ENCODE results near the gene ERVW-1. TPM values are rescaled to one million over a fixed set of nuclear protein-coding genes. Genes with fewer than 3 reads are reported as not detected.

ERVW-1 gene
- total and polyA plus RNA-seq, 4 experiments from 2014 or later, result 0.12 TPM; not detected in 3

Other genes starting within 250 kb of the ERVW-1 start
- gene KRIT1, start 232.0 kb downstream of the ERVW-1 start, total RNA-seq, result 10 to 100 TPM; 66.0 to 80.7 TPM
- gene KRIT1, start 232.0 kb downstream of the ERVW-1 start, polyA plus RNA-seq, result 10 to 100 TPM in 1 of 2 donors, 1 to 10 TPM in 1; 7.7 to 21.4 TPM
- gene ANKIB1, start 232.0 kb downstream of the ERVW-1 start, total RNA-seq, result 10 to 100 TPM; 77.7 to 78.5 TPM
- 10 to 100 TPM in 1 of 2 donors, 1 to 10 TPM in 1; 3.7 to 10.2 TPM for gene ANKIB1, start 232.0 kb downstream of the ERVW-1 start, polyA plus RNA-seq
- 10 to 100 TPM; 31.9 to 34.8 TPM for gene GATAD1, start 30.5 kb downstream of the ERVW-1 start, total RNA-seq
- gene GATAD1, start 30.5 kb downstream of the ERVW-1 start, polyA plus RNA-seq, result 1 to 10 TPM; 5.1 to 7.8 TPM
- gene PEX1, start 50.6 kb upstream of the ERVW-1 start, total RNA-seq, result 10 to 100 TPM; 35.4 to 38.0 TPM
- 10 to 100 TPM in 1 of 2 donors, 1 to 10 TPM in 1; 9.6 to 11.0 TPM for gene PEX1, start 50.6 kb upstream of the ERVW-1 start, polyA plus RNA-seq
- gene RBM48, start 50.8 kb upstream of the ERVW-1 start, total RNA-seq, result 10 to 100 TPM; 37.5 to 37.9 TPM
- 10 to 100 TPM; 28.2 to 33.4 TPM for gene RBM48, start 50.8 kb upstream of the ERVW-1 start, polyA plus RNA-seq
- 10 to 100 TPM; 37.1 to 43.7 TPM for gene FAM133B, start 112.4 kb upstream of the ERVW-1 start, total RNA-seq
- gene FAM133B, start 112.4 kb upstream of the ERVW-1 start, polyA plus RNA-seq, result 10 to 100 TPM; 13.2 to 23.6 TPM

Data from CD4-positive, alpha-beta memory T cell (primary cell).